Uterus (tissue), 2 donors: ENCODE measurements around the gene ELOVL2.

Source experiments
- POLR2A ChIP-seq, 2 donors: fragments of 450-650 bp; IDR thresholded peaks; one replicate each; pipeline ENCODE4 v1.6.1; 2016; ENCODE audit warnings: antibody characterized with exemption in 2 of 2, mild to moderate bottlenecking in 1 of 2, moderate library complexity in 1 of 2
- TF ChIP-seq, protein P1 (sequence below), 4 experiments: fragments of 200-600 bp in 2 of 4; fragments of 450-650 bp in 2 of 4; sonication (generic) in 2 of 4; IDR thresholded peaks; one replicate each; pipeline ENCODE4 v1.5.1; 2016 to 2019; ENCODE audit warnings: antibody characterized with exemption in 4 of 4, mild to moderate bottlenecking in 2 of 4, moderate library complexity in 1 of 4

DNA sequence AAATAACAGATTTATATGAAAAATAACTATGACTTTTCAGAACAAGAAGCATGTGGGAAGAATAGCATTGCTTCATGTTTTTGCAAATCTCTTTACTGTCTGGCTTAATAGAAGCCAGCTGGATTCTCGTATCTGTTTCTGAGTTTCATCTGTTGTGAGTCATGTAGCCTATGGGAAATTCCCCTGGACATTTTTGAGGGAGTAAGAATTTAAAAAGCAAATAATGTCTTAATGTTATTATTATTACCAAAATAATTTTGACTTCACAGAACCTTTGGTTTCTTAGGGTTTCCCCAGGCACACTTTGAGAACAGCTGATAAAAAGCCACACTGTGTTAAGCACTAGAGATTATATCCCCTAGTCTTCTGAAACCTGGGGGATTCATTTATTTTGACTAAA lies 81.4 kb downstream of the ELOVL2 start:
- TF ChIP-seq, protein P1, sequence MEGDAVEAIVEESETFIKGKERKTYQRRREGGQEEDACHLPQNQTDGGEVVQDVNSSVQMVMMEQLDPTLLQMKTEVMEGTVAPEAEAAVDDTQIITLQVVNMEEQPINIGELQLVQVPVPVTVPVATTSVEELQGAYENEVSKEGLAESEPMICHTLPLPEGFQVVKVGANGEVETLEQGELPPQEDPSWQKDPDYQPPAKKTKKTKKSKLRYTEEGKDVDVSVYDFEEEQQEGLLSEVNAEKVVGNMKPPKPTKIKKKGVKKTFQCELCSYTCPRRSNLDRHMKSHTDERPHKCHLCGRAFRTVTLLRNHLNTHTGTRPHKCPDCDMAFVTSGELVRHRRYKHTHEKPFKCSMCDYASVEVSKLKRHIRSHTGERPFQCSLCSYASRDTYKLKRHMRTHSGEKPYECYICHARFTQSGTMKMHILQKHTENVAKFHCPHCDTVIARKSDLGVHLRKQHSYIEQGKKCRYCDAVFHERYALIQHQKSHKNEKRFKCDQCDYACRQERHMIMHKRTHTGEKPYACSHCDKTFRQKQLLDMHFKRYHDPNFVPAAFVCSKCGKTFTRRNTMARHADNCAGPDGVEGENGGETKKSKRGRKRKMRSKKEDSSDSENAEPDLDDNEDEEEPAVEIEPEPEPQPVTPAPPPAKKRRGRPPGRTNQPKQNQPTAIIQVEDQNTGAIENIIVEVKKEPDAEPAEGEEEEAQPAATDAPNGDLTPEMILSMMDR (IDR thresholded peaks at IDR 0.05): no peak
- TF ChIP-seq POLR2A (IDR thresholded peaks at IDR 0.05): no peak
